Measurements from ENCODE around the gene CLECL1.

Gene CLECL1

GRCh38 chr12:9732921-9733461, at the start of gene CLECL1:
TSS of gene CLECL1 (minus strand) at chr12:9733097.
- no peak for DNase-seq (ENCODE audit: low read depth)

GRCh38 chr12:9781360-9781759, 48.5 kb upstream of the CLECL1 start:
- no peak for DNase-seq (ENCODE audit: low read depth)

GRCh38 chr12:9779209-9779608, 46.3 kb upstream of the CLECL1 start:
- DNase-seq (ENCODE audit: low read depth): no peak

GRCh38 chr12:9776781-9777180, 43.9 kb upstream of the CLECL1 start:
- DNase-seq (ENCODE audit: low read depth): no peak

- no peak for DNase-seq (ENCODE audit: low read depth)
Observed at GRCh38 chr12:9773216-9773877, 40.5 kb upstream of the CLECL1 start.

- no peak for DNase-seq (ENCODE audit: low read depth)
Observed at GRCh38 chr12:9763025-9763424, 30.1 kb upstream of the CLECL1 start.

GRCh38 chr12:9762369-9762768, 29.5 kb upstream of the CLECL1 start:
- no peak for DNase-seq (ENCODE audit: low read depth)

GRCh38 chr12:9761419-9761781, 28.5 kb upstream of the CLECL1 start:
- DNase-seq (ENCODE audit: low read depth): no peak

- DNase-seq (ENCODE audit: low read depth): no peak
Observed at GRCh38 chr12:9760699-9761418, 28.0 kb upstream of the CLECL1 start, which contains the start of gene CD69. TSS of gene CD69 (minus strand) at chr12:9760901. CDS start at chr12:9760820, 81 bp downstream.

GRCh38 chr12:9760120-9760519, 27.2 kb upstream of the CLECL1 start:
- no peak for DNase-seq (ENCODE audit: low read depth)

- no peak for DNase-seq (ENCODE audit: low read depth)
Observed at GRCh38 chr12:9759694-9760093, 26.8 kb upstream of the CLECL1 start.

GRCh38 chr12:9758119-9758518, 25.2 kb upstream of the CLECL1 start:
- DNase-seq (ENCODE audit: low read depth): no peak

GRCh38 chr12:9757433-9758025, 24.6 kb upstream of the CLECL1 start:
- no peak for DNase-seq (ENCODE audit: low read depth)

GRCh38 chr12:9756706-9757105, 23.8 kb upstream of the CLECL1 start:
- DNase-seq (ENCODE audit: low read depth): no peak

GRCh38 chr12:9756170-9756569, 23.3 kb upstream of the CLECL1 start:
- no peak for DNase-seq (ENCODE audit: low read depth)

- DNase-seq (ENCODE audit: low read depth): no peak
Observed at GRCh38 chr12:9755567-9755966, 22.7 kb upstream of the CLECL1 start.

GRCh38 chr12:9755035-9755434, 22.1 kb upstream of the CLECL1 start:
- DNase-seq (ENCODE audit: low read depth): no peak

GRCh38 chr12:9754099-9754927, 21.4 kb upstream of the CLECL1 start:
- no peak for DNase-seq (ENCODE audit: low read depth)

- no peak for DNase-seq (ENCODE audit: low read depth)
Observed at GRCh38 chr12:9753498-9753897, 20.6 kb upstream of the CLECL1 start.

GRCh38 chr12:9753073-9753472, 20.2 kb upstream of the CLECL1 start:
- no peak for DNase-seq (ENCODE audit: low read depth)

- DNase-seq (ENCODE audit: low read depth): no peak
Observed at GRCh38 chr12:9752145-9752933, 19.4 kb upstream of the CLECL1 start.

Measured in stromal cell of bone marrow (primary cell).